Measurements from ENCODE around the gene TNFRSF14.
"Not testable (repeated sequence)": the region's sequence is repeated elsewhere in the genome, so short reads cannot be mapped to it uniquely, and the experiment has no call there.

Gene TNFRSF14

DNA sequence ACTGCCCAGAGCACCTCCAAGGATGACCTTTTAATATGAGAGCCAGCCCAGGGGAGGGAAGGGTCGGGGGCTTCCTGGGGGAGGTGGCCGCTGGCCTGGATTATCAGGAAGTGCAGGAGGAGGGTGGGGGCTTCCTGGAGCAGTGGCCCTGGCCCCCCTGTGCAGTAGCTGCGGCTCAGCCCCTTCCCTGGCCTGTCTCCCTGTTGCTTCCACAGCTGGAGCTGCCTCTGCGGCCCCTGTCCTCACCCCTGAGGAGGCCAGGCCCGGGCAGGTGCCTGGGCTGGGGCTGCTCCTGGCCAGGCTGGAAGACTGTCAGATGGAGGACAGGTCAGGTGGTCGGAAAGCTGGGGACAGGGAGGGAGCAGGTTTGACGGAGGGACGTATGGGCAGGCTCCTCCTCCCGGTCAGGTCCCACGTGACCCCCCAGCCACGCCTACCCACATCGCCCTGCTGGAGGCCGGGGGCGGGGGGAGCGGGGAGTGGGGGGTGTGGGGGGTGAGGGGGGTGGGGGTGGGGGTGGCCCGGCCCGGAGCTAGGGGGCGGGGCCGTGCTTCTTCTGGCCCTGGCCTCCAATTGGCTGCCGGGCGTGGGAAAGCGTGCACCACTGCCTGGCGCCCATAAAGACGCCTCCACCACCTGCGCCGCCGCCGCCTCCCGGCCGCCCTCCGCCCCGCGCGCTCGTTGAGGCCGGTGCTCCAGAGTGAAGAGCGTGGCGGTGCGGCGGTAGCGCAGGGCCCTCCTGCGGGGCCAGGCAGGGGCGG, 10.2 kb upstream of the TNFRSF14 start:
- DNase-seq (ENCODE audit: low read depth), result no peak
- TF ChIP-seq, protein P1, sequence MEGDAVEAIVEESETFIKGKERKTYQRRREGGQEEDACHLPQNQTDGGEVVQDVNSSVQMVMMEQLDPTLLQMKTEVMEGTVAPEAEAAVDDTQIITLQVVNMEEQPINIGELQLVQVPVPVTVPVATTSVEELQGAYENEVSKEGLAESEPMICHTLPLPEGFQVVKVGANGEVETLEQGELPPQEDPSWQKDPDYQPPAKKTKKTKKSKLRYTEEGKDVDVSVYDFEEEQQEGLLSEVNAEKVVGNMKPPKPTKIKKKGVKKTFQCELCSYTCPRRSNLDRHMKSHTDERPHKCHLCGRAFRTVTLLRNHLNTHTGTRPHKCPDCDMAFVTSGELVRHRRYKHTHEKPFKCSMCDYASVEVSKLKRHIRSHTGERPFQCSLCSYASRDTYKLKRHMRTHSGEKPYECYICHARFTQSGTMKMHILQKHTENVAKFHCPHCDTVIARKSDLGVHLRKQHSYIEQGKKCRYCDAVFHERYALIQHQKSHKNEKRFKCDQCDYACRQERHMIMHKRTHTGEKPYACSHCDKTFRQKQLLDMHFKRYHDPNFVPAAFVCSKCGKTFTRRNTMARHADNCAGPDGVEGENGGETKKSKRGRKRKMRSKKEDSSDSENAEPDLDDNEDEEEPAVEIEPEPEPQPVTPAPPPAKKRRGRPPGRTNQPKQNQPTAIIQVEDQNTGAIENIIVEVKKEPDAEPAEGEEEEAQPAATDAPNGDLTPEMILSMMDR (IDR thresholded peaks at IDR 0.05; ENCODE audit: low read depth, low read length, missing control alignments), result no peak
- peak overlapping the region; percentile 27 for H3K4me3 ChIP-seq (ENCODE audit: low read depth, low read length)
- in situ Hi-C loops (cut with HindIII; ENCODE audit: low sequenced_read_pairs), result no loop called here

DNA sequence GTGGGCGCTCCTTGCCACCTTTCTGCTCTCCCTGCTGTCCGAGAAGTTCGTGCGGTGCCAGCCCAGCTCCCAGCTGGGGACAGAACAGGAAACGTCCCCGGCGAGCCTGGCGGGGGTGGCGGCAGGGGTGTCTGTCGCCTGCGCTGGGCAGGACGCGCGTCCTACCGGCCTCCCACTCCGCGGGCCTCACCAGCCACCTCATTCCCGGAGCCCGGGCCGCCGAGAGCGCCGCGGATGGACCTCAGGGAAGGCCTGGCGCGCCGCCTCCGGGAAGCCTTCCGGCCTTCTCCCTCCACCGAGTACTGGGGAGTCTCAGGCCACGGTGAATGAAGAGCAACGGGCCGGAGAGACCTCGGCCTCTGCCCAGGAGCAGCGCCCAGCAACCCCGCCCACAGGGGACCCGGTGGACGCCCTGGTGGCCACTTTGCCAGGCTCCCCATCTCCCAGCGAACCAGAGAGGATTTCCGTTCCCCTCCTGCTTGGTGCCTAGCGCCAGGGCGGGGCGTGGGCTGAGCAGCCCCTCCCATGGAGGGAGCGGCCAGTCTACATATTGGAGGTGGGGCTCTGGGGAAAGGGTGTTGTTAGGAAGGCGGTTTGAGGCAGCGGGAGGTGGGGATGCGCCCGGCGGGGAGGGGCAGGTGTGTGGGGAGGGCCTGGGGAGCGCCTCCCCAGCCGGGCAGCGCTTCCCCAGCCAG, 9.5 kb upstream of the TNFRSF14 start:
- TF ChIP-seq, protein P1 (IDR thresholded peaks at IDR 0.05; ENCODE audit: low read depth, low read length, missing control alignments), result no peak
- in situ Hi-C loops (cut with HindIII; ENCODE audit: low sequenced_read_pairs), result no loop called here
- H3K4me3 ChIP-seq (ENCODE audit: low read depth, low read length), result peak overlapping the region; percentile 27
- no peak for DNase-seq (ENCODE audit: low read depth)

DNA sequence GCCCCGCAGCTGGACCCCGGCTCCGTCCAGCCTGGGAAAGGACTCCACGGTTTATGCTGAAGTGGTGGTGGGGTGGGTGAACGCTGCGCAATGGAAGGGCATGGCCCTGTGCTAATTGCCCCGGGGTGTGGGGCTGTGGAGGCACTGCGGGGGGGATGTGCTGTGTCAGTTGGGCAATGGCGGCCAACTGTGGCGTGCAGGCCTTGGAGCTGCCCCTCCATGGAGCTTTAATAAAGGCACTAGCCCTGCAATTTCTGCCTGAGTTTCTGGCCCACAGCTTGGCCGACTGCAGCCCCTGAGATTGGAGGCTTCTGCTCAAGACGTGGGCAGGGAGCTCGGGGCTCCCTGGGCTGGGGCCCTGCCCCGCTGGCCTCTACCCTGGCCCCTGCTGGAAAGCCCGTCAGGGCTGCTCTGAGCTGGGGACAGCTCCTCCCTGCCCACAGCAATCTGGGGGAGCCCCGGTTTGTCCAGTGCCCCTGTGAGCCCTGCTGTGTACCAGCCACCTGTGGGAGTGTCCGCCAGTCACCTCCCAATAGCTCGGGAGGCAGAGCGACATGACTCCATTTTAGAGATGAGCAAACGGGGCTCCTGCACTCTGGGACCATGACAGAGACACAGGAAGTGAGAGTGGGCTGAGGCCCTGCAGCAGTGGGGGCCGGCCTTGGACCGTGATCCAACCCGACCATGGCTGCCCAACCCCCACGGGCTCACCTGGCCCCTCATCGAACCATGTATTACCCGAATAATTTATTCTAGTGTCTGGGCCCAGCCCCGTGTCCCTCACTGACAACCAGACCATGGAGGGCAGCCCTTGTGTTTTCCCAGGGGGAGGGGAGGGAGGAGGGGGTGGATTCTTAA, 8.7 kb upstream of the TNFRSF14 start:
- DNase-seq (ENCODE audit: low read depth), result no peak
- TF ChIP-seq, protein P1 (IDR thresholded peaks at IDR 0.05; ENCODE audit: low read depth, low read length, missing control alignments), result no peak
- H3K4me3 ChIP-seq (ENCODE audit: low read depth, low read length), result peak overlapping the region; percentile 27
- in situ Hi-C loops (cut with HindIII; ENCODE audit: low sequenced_read_pairs), result no loop called here

DNA sequence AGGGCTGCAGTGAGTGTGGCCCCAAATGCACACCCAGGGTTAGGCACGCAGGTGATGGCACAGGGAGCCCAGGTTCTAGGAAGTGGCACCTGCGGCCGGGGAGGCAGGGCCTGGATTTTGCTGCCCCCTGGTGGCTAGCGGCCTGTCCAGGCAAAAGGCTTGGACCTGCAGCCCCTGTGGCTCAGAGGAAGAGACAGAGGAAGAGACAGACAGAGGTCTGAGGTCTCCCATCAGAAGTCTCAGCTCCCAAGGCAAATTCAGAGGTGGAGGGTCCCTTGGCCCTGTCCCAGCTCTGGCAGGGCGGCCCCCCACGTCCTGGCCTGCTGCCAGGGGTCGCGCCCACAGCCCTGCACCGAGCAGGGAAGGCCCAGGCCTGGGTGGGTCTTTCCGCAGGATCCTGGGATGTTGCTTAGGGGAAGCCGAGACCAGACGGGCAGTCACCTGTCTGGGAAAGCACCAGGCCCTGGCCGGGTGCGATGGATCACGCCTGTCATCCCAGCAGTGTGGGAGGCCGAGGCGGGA, 8.0 kb upstream of the TNFRSF14 start:
- no peak overlapping the region for H3K4me3 ChIP-seq (ENCODE audit: low read depth, low read length)
- TF ChIP-seq, protein P1 (IDR thresholded peaks at IDR 0.05; ENCODE audit: low read depth, low read length, missing control alignments), result peak; percentile 95
- DNase-seq (ENCODE audit: low read depth), result no peak
- in situ Hi-C loops (cut with HindIII; ENCODE audit: low sequenced_read_pairs), result no loop called here

DNA sequence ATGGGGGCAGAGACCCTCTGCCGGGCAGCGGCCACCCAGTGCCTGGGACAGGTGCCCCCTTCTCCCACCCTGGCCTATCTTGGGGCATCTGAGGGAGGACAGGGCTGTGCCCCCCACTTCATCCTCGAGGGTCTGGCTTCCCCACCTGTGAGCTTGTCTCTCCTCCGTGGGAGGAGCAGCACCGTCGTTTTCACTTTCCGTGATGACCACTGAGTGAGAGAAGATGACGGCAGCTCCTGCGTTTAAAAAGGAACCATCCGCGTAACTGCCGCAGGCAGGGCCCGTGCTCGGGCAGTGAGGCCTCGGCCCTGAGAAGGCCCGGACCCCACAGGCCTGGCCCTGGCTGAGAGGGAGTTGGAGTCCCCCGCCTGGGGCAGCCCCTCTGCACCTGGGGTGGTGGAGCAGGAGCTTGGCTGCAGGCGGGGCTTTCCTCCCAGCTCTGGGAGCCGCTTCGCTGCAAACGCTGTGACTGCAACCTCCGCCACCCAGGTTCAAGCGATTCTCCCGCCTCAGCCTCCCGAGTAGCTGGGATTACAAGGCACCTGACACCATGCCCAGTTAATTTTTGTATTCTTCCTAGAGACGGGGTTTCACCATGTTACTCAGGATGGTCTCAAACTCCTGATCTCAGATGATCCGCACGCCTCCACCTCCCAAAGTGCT, 6.7 kb upstream of the TNFRSF14 start:
- DNase-seq (ENCODE audit: low read depth); in situ Hi-C loops (cut with HindIII; ENCODE audit: low sequenced_read_pairs); H3K4me3 ChIP-seq (ENCODE audit: low read depth, low read length): not testable (repeated sequence)

DNA sequence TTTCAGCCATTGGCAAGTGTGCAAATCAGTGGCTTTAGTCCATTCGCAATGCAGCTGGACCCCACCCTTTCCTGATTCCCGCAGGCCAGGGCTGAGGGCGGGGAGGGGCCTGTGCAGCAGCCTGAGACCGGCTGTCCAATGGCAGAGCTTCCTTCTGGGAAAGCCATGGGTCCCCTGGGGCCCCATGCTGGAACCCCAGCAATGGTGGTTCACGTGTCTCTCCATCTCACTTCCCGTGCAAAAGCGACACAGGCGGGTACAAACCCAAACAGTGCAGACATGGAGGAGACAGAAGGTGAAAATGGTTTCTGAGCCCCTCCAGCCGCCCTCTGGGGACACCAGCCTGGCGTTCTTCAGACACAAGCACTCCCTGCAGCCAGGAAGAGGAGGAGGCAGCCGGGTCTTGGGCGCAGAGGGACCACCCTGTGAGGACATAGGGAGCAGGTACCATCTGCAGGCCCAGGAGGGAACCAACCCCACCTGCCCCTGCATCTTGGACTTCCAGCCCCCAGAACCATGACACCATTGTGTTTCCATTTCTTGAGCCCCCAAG, 5.8 kb upstream of the TNFRSF14 start:
- DNase-seq (ENCODE audit: low read depth); H3K4me3 ChIP-seq (ENCODE audit: low read depth, low read length); in situ Hi-C loops (cut with HindIII; ENCODE audit: low sequenced_read_pairs): not testable (repeated sequence)

DNA sequence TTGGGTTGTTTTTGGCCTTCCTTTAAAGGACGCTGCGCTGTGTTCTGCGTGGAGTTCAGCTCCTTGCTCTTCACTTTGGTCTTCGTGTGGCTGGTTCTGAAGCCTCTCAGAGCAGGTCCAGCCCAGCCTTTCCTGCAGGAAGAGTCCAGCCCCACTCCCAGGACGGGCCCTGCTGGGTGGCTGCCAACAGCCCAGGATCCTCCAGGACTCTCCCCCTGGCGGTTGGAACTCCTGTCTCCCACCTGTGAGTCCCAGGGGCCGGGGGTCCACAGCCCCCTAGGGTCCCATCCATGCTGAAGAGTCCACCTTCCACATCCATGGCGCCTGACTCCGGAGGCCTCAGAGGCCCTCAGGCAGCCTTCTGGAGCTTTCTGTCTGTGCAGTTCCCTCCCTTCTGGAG, 4.6 kb upstream of the TNFRSF14 start:
- in situ Hi-C loops (cut with HindIII; ENCODE audit: low sequenced_read_pairs); DNase-seq (ENCODE audit: low read depth); H3K4me3 ChIP-seq (ENCODE audit: low read depth, low read length): not testable (repeated sequence)

Measured in astrocyte of the cerebellum (primary cell).